B cell (primary cell): ENCODE results near the gene C6orf118. TPM values are rescaled to one million over a fixed set of nuclear protein-coding genes. Genes with fewer than 3 reads are reported as not detected.

Source experiments
- ATAC-seq: fragments of 200-7000 bp; cut with Tn5 transposase; one replicate; pipeline ENCODE4 v1.10.0; 2021; ENCODE audit warnings: low read depth, mild to moderate bottlenecking, moderate number of reproducible peaks, moderate library complexity
- CTCF ChIA-PET: fragments of 350-600 bp; sonication (Branson Sonifier 250); formaldehyde crosslinking; loops from one replicate; lab custom pipeline; 2021; ENCODE audit warnings: antibody characterized with exemption, inconsistent platforms; lab: Charles Lee
- POLR2A ChIA-PET: fragments of 350-600 bp; sonication (Branson Sonifier 250); formaldehyde crosslinking; loops from one replicate; lab custom pipeline; 2021; ENCODE audit warnings: antibody characterized with exemption; lab: Charles Lee
- DNase-seq: peaks from one replicate; pipeline ENCODE4 v3.0.0; 2013
- H2AFZ ChIP-seq: 2 replicates; pipeline ENCODE4 v1.6.1; 2012; ENCODE audit warnings: mild to moderate bottlenecking, low read depth, low read length; ENCODE audit not compliant: insufficient read depth, poor library complexity, severe bottlenecking
- H3K27ac ChIP-seq, 2 donors: 1 replicate in 1 of 2; 2 replicates in 1 of 2; pipeline ENCODE4 v1.5.1; 2012 to 2013; ENCODE audit warnings: low read length in 2 of 2, mild to moderate bottlenecking in 2 of 2, moderate library complexity in 1 of 2
- H3K27me3 ChIP-seq, 4 experiments: fragments of 200-600 bp in 1 of 4; sonication (generic) in 1 of 4; replicated peaks in 1 of 4; 1 replicate in 2 of 4; 2 replicates in 2 of 4; pipeline versions ENCODE4 v1.6.1 to v1.7.0; 2013 to 2016; ENCODE audit warnings: low read length in 3 of 4, mild to moderate bottlenecking in 2 of 4, mixed read lengths in 1 of 4, moderate library complexity in 1 of 4; ENCODE audit not compliant: insufficient read depth in 4 of 4, control insufficient read depth in 3 of 4; ENCODE audit errors: control extremely low read depth in 1 of 4
- H3K36me3 ChIP-seq, 2 experiments: replicated peaks in 1 of 2; 1 replicate in 1 of 2; 2 replicates in 1 of 2; pipeline versions ENCODE4 v1.6.1 to v1.7.1; 2013; ENCODE audit warnings: low read length in 1 of 2; ENCODE audit not compliant: insufficient read depth in 2 of 2, control insufficient read depth in 1 of 2; ENCODE audit errors: control extremely low read depth in 1 of 2, extremely low read depth in 1 of 2
- H3K4me1 ChIP-seq, 2 donors: fragments of 200-600 bp in 1 of 2; sonication (generic) in 1 of 2; 1 replicate in 1 of 2; 2 replicates in 1 of 2; pipeline versions ENCODE4 v1.5.1 to v1.6.1; 2013 to 2017; ENCODE audit warnings: low read length in 2 of 2; ENCODE audit not compliant: control insufficient read depth in 2 of 2, insufficient read depth in 2 of 2
- H3K4me2 ChIP-seq: replicated peaks from 2 replicates; pipeline ENCODE3; 2012; ENCODE audit warnings: mild to moderate bottlenecking, low read depth, low read length; ENCODE audit not compliant: poor library complexity, severe bottlenecking
- H3K4me3 ChIP-seq, 5 experiments: fragments of 200-600 bp in 1 of 5; sonication (generic) in 1 of 5; 1 replicate in 3 of 5; 2 replicates in 2 of 5; pipeline versions ENCODE4 v1.5.1 to v1.7.0; 2011 to 2016; ENCODE audit warnings: low read length in 4 of 5, mild to moderate bottlenecking in 4 of 5, low read depth in 2 of 5, control low read depth in 1 of 5, moderate library complexity in 1 of 5; ENCODE audit not compliant: insufficient read depth in 1 of 5; ENCODE audit errors: control extremely low read depth in 1 of 5, extremely low read depth in 1 of 5
- H3K79me2 ChIP-seq: fragments of 200-600 bp; sonication (generic); one replicate; pipeline ENCODE4 v1.6.0; 2016; ENCODE audit warnings: low read length; ENCODE audit not compliant: control insufficient read depth, insufficient read depth
- H3K9ac ChIP-seq: fragments of 200-600 bp; sonication (generic); 2 replicates; pipeline ENCODE4 v1.6.1; 2017; ENCODE audit warnings: mild to moderate bottlenecking, low read length, moderate library complexity
- H3K9me3 ChIP-seq, 3 donors: one replicate each; pipeline versions ENCODE4 v1.6.1 to v1.7.1; 2013; ENCODE audit warnings: low read length in 2 of 3; ENCODE audit not compliant: control insufficient read depth in 2 of 3, insufficient read depth in 1 of 3; ENCODE audit errors: control extremely low read depth in 1 of 3
- H4K20me1 ChIP-seq: 2 replicates; pipeline ENCODE4 v1.6.0; 2012; ENCODE audit warnings: mild to moderate bottlenecking, low read length; ENCODE audit not compliant: insufficient read depth, control insufficient read depth, poor library complexity, severe bottlenecking
- H3K27ac Mint-ChIP-seq: one replicate; pipeline ENCODE4 v1.8.0; 2021; ENCODE audit warnings: mixed read lengths
- H3K27me3 Mint-ChIP-seq: one replicate; pipeline ENCODE4 v1.8.0; 2021; ENCODE audit warnings: mixed read lengths
- H3K4me1 Mint-ChIP-seq: one replicate; pipeline ENCODE4 v1.8.0; 2021; ENCODE audit warnings: mixed read lengths
- H3K4me3 Mint-ChIP-seq: one replicate; pipeline ENCODE4 v1.8.0; 2021; ENCODE audit warnings: mixed read lengths
- H3K9me3 Mint-ChIP-seq: one replicate; pipeline ENCODE4 v1.8.0; 2022; ENCODE audit warnings: mixed read lengths; ENCODE audit not compliant: insufficient read depth
- EZH2 ChIP-seq: IDR thresholded peaks from 2 replicates; pipeline ENCODE4 v1.6.1; 2012; ENCODE audit warnings: borderline replicate concordance, low read depth, mild to moderate bottlenecking, moderate library complexity, low read length; ENCODE audit not compliant: insufficient read depth, poor library complexity, severe bottlenecking
- WGBS: methylation state at CpG from one replicate; pipeline ENCODE4 v1.1.5; 2013; ENCODE audit warnings: missing lambda C conversion rate; ENCODE audit not compliant: insufficient coverage; 5-methylcytosine and 5-hydroxymethylcytosine counted together
- intact Hi-C: fragments of 100-400 bp; cut with micrococcal nuclease; formaldehyde crosslinking; loops from one replicate; pipeline ENCODE4 v1.10.0; 2022
- polyA plus RNA-seq: library from polyadenylated mRNA; depleted of rRNA; stranded (reverse); fragments of >200 nt; gene quantifications from 2 replicates; pipeline ENCODE4 v1.2.3, GENCODE V29; 2012
- total RNA-seq, 2 donors: library from RNA; stranded (reverse); fragments of 120-200 nt in 1 of 2; gene quantifications; 1 replicate in 1 of 2; 2 replicates in 1 of 2; pipeline versions ENCODE4 v1.2.3 to v1.2.4, GENCODE V29; 2013 to 2022
- TF ChIP-seq, protein P1 (sequence below): fragments of 200-600 bp; IDR thresholded peaks from one replicate; pipeline ENCODE4 v1.8.0; 2022; ENCODE audit warnings: antibody characterized with exemption, mild to moderate bottlenecking

Gene C6orf118
- total and polyA plus RNA-seq, 2 donors (not counting 1 experiment from before 2014, with no cell fraction given), result not detected

GRCh38 chr6:165301372-165302246 lies 7.8 kb downstream of the C6orf118 start:
- intact Hi-C loops, result no loop called here
- Mint-ChIP-seq H3K4me1 (no peaks in the 10 kb centered on the region), H3K27me3 (no peaks in the 10 kb centered on the region), H3K4me3 (no peak overlapping the region), H3K9me3 (no peaks in the 10 kb centered on the region), H3K27ac (no peak overlapping the region)
- ChIA-PET POLR2A (no interaction called here), CTCF (no interaction called here)
- no peaks in the 10 kb centered on the region for H3K36me3 ChIP-seq
- H3K9ac ChIP-seq, result no peak overlapping the region
- no peak overlapping the region for H3K4me3 ChIP-seq
- H3K27me3 ChIP-seq, result no peaks in the 10 kb centered on the region
- TF ChIP-seq, protein P1, sequence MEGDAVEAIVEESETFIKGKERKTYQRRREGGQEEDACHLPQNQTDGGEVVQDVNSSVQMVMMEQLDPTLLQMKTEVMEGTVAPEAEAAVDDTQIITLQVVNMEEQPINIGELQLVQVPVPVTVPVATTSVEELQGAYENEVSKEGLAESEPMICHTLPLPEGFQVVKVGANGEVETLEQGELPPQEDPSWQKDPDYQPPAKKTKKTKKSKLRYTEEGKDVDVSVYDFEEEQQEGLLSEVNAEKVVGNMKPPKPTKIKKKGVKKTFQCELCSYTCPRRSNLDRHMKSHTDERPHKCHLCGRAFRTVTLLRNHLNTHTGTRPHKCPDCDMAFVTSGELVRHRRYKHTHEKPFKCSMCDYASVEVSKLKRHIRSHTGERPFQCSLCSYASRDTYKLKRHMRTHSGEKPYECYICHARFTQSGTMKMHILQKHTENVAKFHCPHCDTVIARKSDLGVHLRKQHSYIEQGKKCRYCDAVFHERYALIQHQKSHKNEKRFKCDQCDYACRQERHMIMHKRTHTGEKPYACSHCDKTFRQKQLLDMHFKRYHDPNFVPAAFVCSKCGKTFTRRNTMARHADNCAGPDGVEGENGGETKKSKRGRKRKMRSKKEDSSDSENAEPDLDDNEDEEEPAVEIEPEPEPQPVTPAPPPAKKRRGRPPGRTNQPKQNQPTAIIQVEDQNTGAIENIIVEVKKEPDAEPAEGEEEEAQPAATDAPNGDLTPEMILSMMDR, result no peak
- no peak for TF ChIP-seq EZH2
- no peaks in the 10 kb centered on the region for H3K4me1 ChIP-seq
- H3K9me3 ChIP-seq, result peaks cover 0 to 28% (median 0%) of the 10 kb centered on the region in 3 donors
- DNase-seq (no peak), ATAC-seq (no peak)
- 96% methylated on average over 35 of the region's 38 CpGs for WGBS
- no peak overlapping the region for H3K4me2 ChIP-seq
- no peaks in the 10 kb centered on the region for H3K79me2 ChIP-seq
- H2AFZ ChIP-seq, result no peak overlapping the region
- H4K20me1 ChIP-seq, result no peaks in the 10 kb centered on the region
- H3K27ac ChIP-seq, result no peak overlapping the region

DNA sequence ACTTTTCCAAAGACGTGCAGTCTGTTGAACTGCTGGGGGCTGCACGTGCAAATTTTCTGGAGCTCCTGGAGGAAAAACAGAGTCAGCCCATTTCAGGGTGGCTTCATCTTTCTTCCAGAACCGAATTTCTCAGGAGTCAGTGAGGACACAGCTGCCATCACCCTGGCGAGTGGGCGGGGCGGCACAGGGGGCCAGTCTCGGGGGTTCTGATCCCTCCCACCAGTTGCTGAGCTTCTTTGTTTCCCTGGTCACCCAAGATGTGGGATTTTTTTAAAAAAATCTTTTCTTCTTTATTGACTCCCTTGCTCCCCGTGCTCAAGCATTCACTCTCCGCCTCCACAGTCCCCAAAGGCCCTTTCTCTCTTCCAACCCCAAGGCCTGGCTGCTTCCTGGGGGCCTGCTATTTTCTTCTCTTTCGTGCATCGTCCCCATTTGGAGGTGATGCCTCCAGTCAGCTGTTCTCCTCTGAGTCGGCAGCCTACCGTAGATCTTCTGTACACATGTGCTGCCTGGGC lies 8.9 kb downstream of the C6orf118 start:
- intact Hi-C loops, result no loop called here
- 81% methylated on average over 9 of the region's 13 CpGs for WGBS
- Mint-ChIP-seq H3K27ac (no peak overlapping the region), H3K4me1 (no peaks in the 10 kb centered on the region), H3K27me3 (no peaks in the 10 kb centered on the region), H3K9me3 (no peaks in the 10 kb centered on the region), H3K4me3 (no peak overlapping the region)
- DNase-seq (no peak), ATAC-seq (no peak)
- H3K27me3 ChIP-seq, result no peaks in the 10 kb centered on the region
- no peaks in the 10 kb centered on the region for H3K4me1 ChIP-seq
- no peak overlapping the region for H3K4me3 ChIP-seq
- POLR2A ChIA-PET, result no interaction called here
- TF ChIP-seq, protein P1, result no peak
- no peaks in the 10 kb centered on the region for H3K79me2 ChIP-seq
- no peak overlapping the region for H3K27ac ChIP-seq
- no peak overlapping the region for H2AFZ ChIP-seq
- no peaks in the 10 kb centered on the region for H4K20me1 ChIP-seq
- H3K36me3 ChIP-seq, result no peaks in the 10 kb centered on the region
- no peak overlapping the region for H3K9ac ChIP-seq
- peaks cover 0 to 31% (median 0%) of the 10 kb centered on the region in 3 donors for H3K9me3 ChIP-seq
- no peak overlapping the region for H3K4me2 ChIP-seq
- CTCF ChIA-PET, result no interaction called here
